Lung (tissue), 12 donors: Measurements from ENCODE around the gene DCUN1D4. TPM values are rescaled to one million over a fixed set of nuclear protein-coding genes. Genes with fewer than 3 reads are reported as not detected.

Experiments used
- ATAC-seq: fragments of 200-7000 bp; cut with Tn5 transposase; one replicate; pipeline ENCODE4 v1.9.1; 2020; ENCODE audit warnings: moderate number of reproducible peaks; ENCODE audit not compliant: insufficient read depth, low FRiP score
- DNase-seq, 3 donors: peaks; one replicate each; pipeline ENCODE4 v3.0.0-alpha.2; 2013 to 2017
- H3K27ac ChIP-seq, 2 donors: one replicate each; pipeline ENCODE4 v1.5.1; 2013; ENCODE audit warnings: mild to moderate bottlenecking in 2 of 2, moderate library complexity in 2 of 2, control low read depth in 1 of 2, inconsistent platforms in 1 of 2, low read depth in 1 of 2, low read length in 1 of 2
- H3K27me3 ChIP-seq, 3 donors: one replicate each; pipeline ENCODE4 v1.5.1; 2013; ENCODE audit warnings: low read length in 2 of 3; ENCODE audit not compliant: control insufficient read depth in 3 of 3, insufficient read depth in 3 of 3
- H3K36me3 ChIP-seq, 4 donors: one replicate each; pipeline ENCODE4 v1.5.1; 2013; ENCODE audit warnings: low read length in 4 of 4, mild to moderate bottlenecking in 1 of 4, moderate library complexity in 1 of 4; ENCODE audit not compliant: control insufficient read depth in 4 of 4, insufficient read depth in 4 of 4
- H3K4me1 ChIP-seq, 5 donors: one replicate each; pipeline ENCODE4 v1.5.1; 2013; ENCODE audit warnings: low read length in 5 of 5, mild to moderate bottlenecking in 2 of 5, moderate library complexity in 1 of 5; ENCODE audit not compliant: control insufficient read depth in 5 of 5, insufficient read depth in 5 of 5
- H3K4me3 ChIP-seq: one replicate; pipeline ENCODE4 v1.5.1; 2013; ENCODE audit warnings: mild to moderate bottlenecking, control low read depth, moderate library complexity
- H3K9ac ChIP-seq, 2 donors: one replicate each; pipeline ENCODE4 v1.5.1; 2013; ENCODE audit warnings: low read length in 2 of 2, control low read depth in 1 of 2; ENCODE audit not compliant: insufficient read depth in 1 of 2
- H3K9me3 ChIP-seq, 4 donors: one replicate each; pipeline ENCODE4 v1.5.1; 2013; ENCODE audit warnings: low read length in 3 of 4, mild to moderate bottlenecking in 1 of 4, moderate library complexity in 1 of 4; ENCODE audit not compliant: control insufficient read depth in 4 of 4, insufficient read depth in 3 of 4
- CTCF ChIP-seq: IDR thresholded peaks from 2 replicates; pipeline ENCODE4 v1.5.1; 2012; ENCODE audit warnings: mild to moderate bottlenecking; ENCODE audit errors: control extremely low read depth, extremely low read depth
- WGBS, 2 donors: extraction: QIAGEN DNeasy Blood & Tissue Kit; methylation state at CpG; one replicate each; pipeline ENCODE4 v1.1.7; 2013; 5-methylcytosine and 5-hydroxymethylcytosine counted together
- polyA plus RNA-seq, 2 donors: library from polyadenylated mRNA; stranded (reverse); fragments of 200-250 nt; gene quantifications; one replicate each; pipeline ENCODE4 v1.2.1, GENCODE V29; 2013
- total RNA-seq, 2 donors: library from RNA; depleted of rRNA in 1 of 2; stranded (reverse); fragments of >200 nt in 1 of 2; gene quantifications; one replicate each; pipeline ENCODE4 v1.2.1, GENCODE V29; 2014 to 2021
- donor health status: control.
- donor health status: control.
- donor health status: Bipolar disorder and iron deficiency.
- donor health status: healthy.
- donor health status: DM: yes; HTN: yes; CAD: no.

DCUN1D4 gene
- total and polyA plus RNA-seq, 4 donors = 8.8 to 43.9 (median 18.3) TPM

GRCh38 chr4:51830156-51830720 lies 12.7 kb upstream of the DCUN1D4 start:
- ATAC-seq (no peak), DNase-seq (peak in 2 of 3 donors; percentile 9 to 41)
- Histone ChIP-seq H3K9ac (no peak overlapping the region), H3K36me3 (no peaks in the 10 kb centered on the region), H3K4me1 (no peaks in the 10 kb centered on the region), H3K27ac (no peak overlapping the region), H3K27me3 (no peaks in the 10 kb centered on the region), H3K4me3 (no peak overlapping the region), H3K9me3 (no peaks in the 10 kb centered on the region)
- 67 to 73% methylated on average over 3 of the region's 3 CpGs for WGBS, 2 donors
- TF ChIP-seq CTCF = no peak

- H3K27ac ChIP-seq = no peak overlapping the region
- ATAC-seq = peak; percentile 43
- H3K36me3 ChIP-seq = no peaks in the 10 kb centered on the region
- H3K9ac ChIP-seq = no peak overlapping the region
- H3K4me3 ChIP-seq = no peak overlapping the region
- peak; percentile 55 for TF ChIP-seq CTCF
- peak; percentile 44 to 61 (median 55) for DNase-seq
- no peaks in the 10 kb centered on the region for H3K27me3 ChIP-seq
- no peaks in the 10 kb centered on the region for H3K4me1 ChIP-seq
- 26 to 28% methylated on average over 3 of the region's 3 CpGs for WGBS, 2 donors
- H3K9me3 ChIP-seq = no peaks in the 10 kb centered on the region
These were observed 11.8 kb upstream of the DCUN1D4 start for GRCh38 chr4:51831133-51831532.

GRCh38 chr4:51833236-51833635 lies 9.7 kb upstream of the DCUN1D4 start:
- no peak for ATAC-seq
- Histone ChIP-seq H3K9ac (no peak overlapping the region), H3K9me3 (no peaks in the 10 kb centered on the region), H3K27me3 (no peaks in the 10 kb centered on the region), H3K36me3 (no peaks in the 10 kb centered on the region), H3K4me1 (no peaks in the 10 kb centered on the region), H3K27ac (no peak overlapping the region), H3K4me3 (no peak overlapping the region)
- no peak for DNase-seq
- TF ChIP-seq CTCF = no peak

GRCh38 chr4:51835079-51835478 lies 7.9 kb upstream of the DCUN1D4 start:
- no peaks in the 10 kb centered on the region for H3K9me3 ChIP-seq
- WGBS, 2 donors = 89 to 95% methylated on average over 1 of the region's 1 CpG
- H3K4me1 ChIP-seq = no peaks in the 10 kb centered on the region
- no peak for TF ChIP-seq CTCF
- H3K36me3 ChIP-seq = no peaks in the 10 kb centered on the region
- no peak overlapping the region for H3K27ac ChIP-seq
- no peak overlapping the region for H3K9ac ChIP-seq
- DNase-seq = no peak
- no peaks in the 10 kb centered on the region for H3K27me3 ChIP-seq
- H3K4me3 ChIP-seq = no peak overlapping the region
- no peak for ATAC-seq
